A673 (cell line): ENCODE data around the gene GARIN6.

Source experiments
- EZH2 ChIP-seq: fragments of 200-600 bp; sonication (generic); IDR thresholded peaks from 2 replicates; pipeline ENCODE4 v1.6.1; 2017; ENCODE audit warnings: borderline replicate concordance, low read depth, mild to moderate bottlenecking, mixed read lengths, antibody characterized with exemption, low read length; ENCODE audit not compliant: poor library complexity, severe bottlenecking
- TF ChIP-seq, protein P1 (sequence below): fragments of 300-800, 200-600 bp; sonication (generic); conservative IDR thresholded peaks from 2 replicates; pipeline ENCODE4 v1.5.1; 2017; ENCODE audit warnings: low read depth, mild to moderate bottlenecking, antibody characterized with exemption, low read length, moderate library complexity, mixed read lengths

DNA sequence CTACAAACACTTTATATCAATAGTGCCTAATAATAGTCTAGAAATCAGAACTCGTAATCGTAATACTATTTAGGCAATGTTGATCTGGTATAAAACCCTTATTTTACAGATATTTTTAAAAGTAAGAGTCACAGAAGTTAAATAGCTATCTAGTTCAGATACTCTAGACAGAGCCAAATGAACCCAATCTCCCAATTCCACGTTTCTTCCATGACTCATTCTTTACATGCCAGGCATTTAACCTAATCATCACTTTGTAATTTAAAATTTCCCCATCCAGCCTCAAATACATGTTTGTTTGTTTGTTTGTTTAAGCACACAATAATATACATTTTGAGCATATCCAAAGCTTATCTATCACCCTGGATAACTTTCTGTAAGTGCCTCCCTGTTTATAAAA, 36.4 kb upstream of the GARIN6 start:
- TF ChIP-seq, protein P1, sequence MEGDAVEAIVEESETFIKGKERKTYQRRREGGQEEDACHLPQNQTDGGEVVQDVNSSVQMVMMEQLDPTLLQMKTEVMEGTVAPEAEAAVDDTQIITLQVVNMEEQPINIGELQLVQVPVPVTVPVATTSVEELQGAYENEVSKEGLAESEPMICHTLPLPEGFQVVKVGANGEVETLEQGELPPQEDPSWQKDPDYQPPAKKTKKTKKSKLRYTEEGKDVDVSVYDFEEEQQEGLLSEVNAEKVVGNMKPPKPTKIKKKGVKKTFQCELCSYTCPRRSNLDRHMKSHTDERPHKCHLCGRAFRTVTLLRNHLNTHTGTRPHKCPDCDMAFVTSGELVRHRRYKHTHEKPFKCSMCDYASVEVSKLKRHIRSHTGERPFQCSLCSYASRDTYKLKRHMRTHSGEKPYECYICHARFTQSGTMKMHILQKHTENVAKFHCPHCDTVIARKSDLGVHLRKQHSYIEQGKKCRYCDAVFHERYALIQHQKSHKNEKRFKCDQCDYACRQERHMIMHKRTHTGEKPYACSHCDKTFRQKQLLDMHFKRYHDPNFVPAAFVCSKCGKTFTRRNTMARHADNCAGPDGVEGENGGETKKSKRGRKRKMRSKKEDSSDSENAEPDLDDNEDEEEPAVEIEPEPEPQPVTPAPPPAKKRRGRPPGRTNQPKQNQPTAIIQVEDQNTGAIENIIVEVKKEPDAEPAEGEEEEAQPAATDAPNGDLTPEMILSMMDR: no peak
- no peak for TF ChIP-seq EZH2
